B cell (primary cell): ENCODE measurements around the gene FBXO27. TPM values are rescaled to one million over a fixed set of nuclear protein-coding genes. Genes with fewer than 3 reads are reported as not detected.

Experiments used
- ATAC-seq: fragments of 200-7000 bp; cut with Tn5 transposase; one replicate; pipeline ENCODE4 v1.10.0; 2021; ENCODE audit warnings: low read depth, mild to moderate bottlenecking, moderate number of reproducible peaks, moderate library complexity
- CTCF ChIA-PET: fragments of 350-600 bp; sonication (Branson Sonifier 250); formaldehyde crosslinking; loops from one replicate; lab custom pipeline; 2021; ENCODE audit warnings: antibody characterized with exemption, inconsistent platforms; lab: Charles Lee
- POLR2A ChIA-PET: fragments of 350-600 bp; sonication (Branson Sonifier 250); formaldehyde crosslinking; loops from one replicate; lab custom pipeline; 2021; ENCODE audit warnings: antibody characterized with exemption; lab: Charles Lee
- DNase-seq: peaks from one replicate; pipeline ENCODE4 v3.0.0; 2013
- H2AFZ ChIP-seq: 2 replicates; pipeline ENCODE4 v1.6.1; 2012; ENCODE audit warnings: mild to moderate bottlenecking, low read depth, low read length; ENCODE audit not compliant: insufficient read depth, poor library complexity, severe bottlenecking
- H3K27ac ChIP-seq, 2 donors: 1 replicate in 1 of 2; 2 replicates in 1 of 2; pipeline ENCODE4 v1.5.1; 2012 to 2013; ENCODE audit warnings: low read length in 2 of 2, mild to moderate bottlenecking in 2 of 2, moderate library complexity in 1 of 2
- H3K27me3 ChIP-seq, 4 experiments: fragments of 200-600 bp in 1 of 4; sonication (generic) in 1 of 4; replicated peaks in 1 of 4; 1 replicate in 2 of 4; 2 replicates in 2 of 4; pipeline versions ENCODE4 v1.6.1 to v1.7.0; 2013 to 2016; ENCODE audit warnings: low read length in 3 of 4, mild to moderate bottlenecking in 2 of 4, mixed read lengths in 1 of 4, moderate library complexity in 1 of 4; ENCODE audit not compliant: insufficient read depth in 4 of 4, control insufficient read depth in 3 of 4; ENCODE audit errors: control extremely low read depth in 1 of 4
- H3K36me3 ChIP-seq, 2 experiments: replicated peaks in 1 of 2; 1 replicate in 1 of 2; 2 replicates in 1 of 2; pipeline versions ENCODE4 v1.6.1 to v1.7.1; 2013; ENCODE audit warnings: low read length in 1 of 2; ENCODE audit not compliant: insufficient read depth in 2 of 2, control insufficient read depth in 1 of 2; ENCODE audit errors: control extremely low read depth in 1 of 2, extremely low read depth in 1 of 2
- H3K4me1 ChIP-seq, 2 donors: fragments of 200-600 bp in 1 of 2; sonication (generic) in 1 of 2; 1 replicate in 1 of 2; 2 replicates in 1 of 2; pipeline versions ENCODE4 v1.5.1 to v1.6.1; 2013 to 2017; ENCODE audit warnings: low read length in 2 of 2; ENCODE audit not compliant: control insufficient read depth in 2 of 2, insufficient read depth in 2 of 2
- H3K4me2 ChIP-seq: replicated peaks from 2 replicates; pipeline ENCODE3; 2012; ENCODE audit warnings: mild to moderate bottlenecking, low read depth, low read length; ENCODE audit not compliant: poor library complexity, severe bottlenecking
- H3K4me3 ChIP-seq, 5 experiments: fragments of 200-600 bp in 1 of 5; sonication (generic) in 1 of 5; 1 replicate in 3 of 5; 2 replicates in 2 of 5; pipeline versions ENCODE4 v1.5.1 to v1.7.0; 2011 to 2016; ENCODE audit warnings: low read length in 4 of 5, mild to moderate bottlenecking in 4 of 5, low read depth in 2 of 5, control low read depth in 1 of 5, moderate library complexity in 1 of 5; ENCODE audit not compliant: insufficient read depth in 1 of 5; ENCODE audit errors: control extremely low read depth in 1 of 5, extremely low read depth in 1 of 5
- H3K79me2 ChIP-seq: fragments of 200-600 bp; sonication (generic); one replicate; pipeline ENCODE4 v1.6.0; 2016; ENCODE audit warnings: low read length; ENCODE audit not compliant: control insufficient read depth, insufficient read depth
- H3K9ac ChIP-seq: fragments of 200-600 bp; sonication (generic); 2 replicates; pipeline ENCODE4 v1.6.1; 2017; ENCODE audit warnings: mild to moderate bottlenecking, low read length, moderate library complexity
- H3K9me3 ChIP-seq, 3 donors: one replicate each; pipeline versions ENCODE4 v1.6.1 to v1.7.1; 2013; ENCODE audit warnings: low read length in 2 of 3; ENCODE audit not compliant: control insufficient read depth in 2 of 3, insufficient read depth in 1 of 3; ENCODE audit errors: control extremely low read depth in 1 of 3
- H4K20me1 ChIP-seq: 2 replicates; pipeline ENCODE4 v1.6.0; 2012; ENCODE audit warnings: mild to moderate bottlenecking, low read length; ENCODE audit not compliant: insufficient read depth, control insufficient read depth, poor library complexity, severe bottlenecking
- H3K27ac Mint-ChIP-seq: one replicate; pipeline ENCODE4 v1.8.0; 2021; ENCODE audit warnings: mixed read lengths
- H3K27me3 Mint-ChIP-seq: one replicate; pipeline ENCODE4 v1.8.0; 2021; ENCODE audit warnings: mixed read lengths
- H3K4me1 Mint-ChIP-seq: one replicate; pipeline ENCODE4 v1.8.0; 2021; ENCODE audit warnings: mixed read lengths
- H3K4me3 Mint-ChIP-seq: one replicate; pipeline ENCODE4 v1.8.0; 2021; ENCODE audit warnings: mixed read lengths
- H3K9me3 Mint-ChIP-seq: one replicate; pipeline ENCODE4 v1.8.0; 2022; ENCODE audit warnings: mixed read lengths; ENCODE audit not compliant: insufficient read depth
- CTCF ChIP-seq: fragments of 200-600 bp; IDR thresholded peaks from one replicate; pipeline ENCODE4 v1.8.0; 2022; ENCODE audit warnings: antibody characterized with exemption, mild to moderate bottlenecking
- EZH2 ChIP-seq: IDR thresholded peaks from 2 replicates; pipeline ENCODE4 v1.6.1; 2012; ENCODE audit warnings: borderline replicate concordance, low read depth, mild to moderate bottlenecking, moderate library complexity, low read length; ENCODE audit not compliant: insufficient read depth, poor library complexity, severe bottlenecking
- WGBS: methylation state at CpG from one replicate; pipeline ENCODE4 v1.1.5; 2013; ENCODE audit warnings: missing lambda C conversion rate; ENCODE audit not compliant: insufficient coverage; 5-methylcytosine and 5-hydroxymethylcytosine counted together
- intact Hi-C: fragments of 100-400 bp; cut with micrococcal nuclease; formaldehyde crosslinking; loops from one replicate; pipeline ENCODE4 v1.10.0; 2022
- polyA plus RNA-seq: library from polyadenylated mRNA; depleted of rRNA; stranded (reverse); fragments of >200 nt; gene quantifications from 2 replicates; pipeline ENCODE4 v1.2.3, GENCODE V29; 2012
- total RNA-seq, 2 donors: library from RNA; stranded (reverse); fragments of 120-200 nt in 1 of 2; gene quantifications; 1 replicate in 1 of 2; 2 replicates in 1 of 2; pipeline versions ENCODE4 v1.2.3 to v1.2.4, GENCODE V29; 2013 to 2022

FBXO27 gene
- total and polyA plus RNA-seq, 2 donors (not counting 1 experiment from before 2014, with no cell fraction given) = 0.12 to 0.18 TPM

GRCh38 chr19:39004403-39004802, 27.9 kb downstream of the FBXO27 start:
- WGBS = 79% methylated on average over 3 of the region's 9 CpGs
- Mint-ChIP-seq H3K9me3 (no peaks in the 10 kb centered on the region), H3K4me3 (no peak overlapping the region), H3K27ac (no peak overlapping the region), H3K27me3 (peaks cover 16% of the 10 kb centered on the region), H3K4me1 (no peaks in the 10 kb centered on the region)
- H3K4me1 ChIP-seq = no peaks in the 10 kb centered on the region
- peaks cover 0 to 4% (median 0%) of the 10 kb centered on the region in 3 donors for H3K9me3 ChIP-seq
- H3K79me2 ChIP-seq = no peaks in the 10 kb centered on the region
- ChIA-PET CTCF (no interaction called here), POLR2A (no interaction called here)
- no peak overlapping the region for H3K9ac ChIP-seq
- no peaks in the 10 kb centered on the region for H4K20me1 ChIP-seq
- intact Hi-C loops = no loop called here
- H3K27me3 ChIP-seq = no peaks in the 10 kb centered on the region
- H3K27ac ChIP-seq = no peak overlapping the region
- TF ChIP-seq CTCF (no peak), EZH2 (no peak)
- H3K4me2 ChIP-seq = no peak overlapping the region
- H3K4me3 ChIP-seq = no peak overlapping the region
- ATAC-seq (no peak), DNase-seq (no peak)
- no peaks in the 10 kb centered on the region for H3K36me3 ChIP-seq
- H2AFZ ChIP-seq = no peak overlapping the region

GRCh38 chr19:39003796-39004195, 28.6 kb downstream of the FBXO27 start:
- intact Hi-C loops = no loop called here
- POLR2A ChIA-PET = no interaction called here
- no peak for ATAC-seq
- no peaks in the 10 kb centered on the region for H3K4me1 ChIP-seq
- H3K27me3 ChIP-seq = no peaks in the 10 kb centered on the region
- H4K20me1 ChIP-seq = no peaks in the 10 kb centered on the region
- WGBS = 100% methylated on average over 2 of the region's 4 CpGs
- H3K79me2 ChIP-seq = no peaks in the 10 kb centered on the region
- no peak overlapping the region for H3K4me3 ChIP-seq
- H3K9ac ChIP-seq = no peak overlapping the region
- no peak overlapping the region for H2AFZ ChIP-seq
- TF ChIP-seq CTCF (no peak), EZH2 (no peak)
- Mint-ChIP-seq H3K27me3 (peaks cover 22% of the 10 kb centered on the region), H3K4me1 (no peaks in the 10 kb centered on the region), H3K4me3 (no peak overlapping the region), H3K27ac (no peak overlapping the region), H3K9me3 (no peaks in the 10 kb centered on the region)
- H3K27ac ChIP-seq = no peak overlapping the region
- CTCF ChIA-PET = no interaction called here
- DNase-seq = no peak
- H3K4me2 ChIP-seq = no peak overlapping the region
- H3K36me3 ChIP-seq = no peaks in the 10 kb centered on the region
- H3K9me3 ChIP-seq = peaks cover 0 to 4% (median 0%) of the 10 kb centered on the region in 3 donors
